ENCODE data around the gene TLK1.

DNA sequence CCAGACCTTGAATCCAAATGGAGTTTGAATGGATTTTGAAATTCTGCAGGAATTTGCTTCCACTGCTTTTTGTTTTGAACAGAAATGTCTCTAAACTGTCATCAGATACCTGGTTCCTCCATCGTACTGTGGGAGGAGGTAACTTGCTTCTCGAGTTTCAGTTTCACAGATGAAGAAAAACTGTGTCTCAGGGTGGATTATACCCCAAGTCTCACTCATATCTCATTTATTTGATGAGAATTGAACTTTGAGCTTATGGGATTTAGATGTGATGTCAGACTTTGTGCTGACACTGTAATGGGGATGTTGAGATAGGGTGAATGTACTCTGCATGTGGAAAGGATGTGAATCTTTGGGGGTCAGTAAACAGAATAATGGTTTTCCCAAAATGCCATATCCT, 124.2 kb downstream of the TLK1 start:
- TF ChIP-seq POLR2A (IDR thresholded peaks at IDR 0.05; ENCODE audit: low read depth, low read length) (no peak), POLR2AphosphoS5 (IDR thresholded peaks at IDR 0.05; ENCODE audit: low read depth, low read length) (no peak), TAF1 (IDR thresholded peaks at IDR 0.05; ENCODE audit: borderline replicate concordance, low read depth, low read length) (no peak)
